ENCODE measurements around the gene C2orf42. TPM values are rescaled to one million over a fixed set of nuclear protein-coding genes. Genes with fewer than 3 reads are reported as not detected.
"Not testable (repeated sequence)": the region's sequence is repeated elsewhere in the genome, so short reads cannot be mapped to it uniquely, and the experiment has no call there.

The C2orf42 gene
- 18.5 TPM for total RNA-seq

DNA sequence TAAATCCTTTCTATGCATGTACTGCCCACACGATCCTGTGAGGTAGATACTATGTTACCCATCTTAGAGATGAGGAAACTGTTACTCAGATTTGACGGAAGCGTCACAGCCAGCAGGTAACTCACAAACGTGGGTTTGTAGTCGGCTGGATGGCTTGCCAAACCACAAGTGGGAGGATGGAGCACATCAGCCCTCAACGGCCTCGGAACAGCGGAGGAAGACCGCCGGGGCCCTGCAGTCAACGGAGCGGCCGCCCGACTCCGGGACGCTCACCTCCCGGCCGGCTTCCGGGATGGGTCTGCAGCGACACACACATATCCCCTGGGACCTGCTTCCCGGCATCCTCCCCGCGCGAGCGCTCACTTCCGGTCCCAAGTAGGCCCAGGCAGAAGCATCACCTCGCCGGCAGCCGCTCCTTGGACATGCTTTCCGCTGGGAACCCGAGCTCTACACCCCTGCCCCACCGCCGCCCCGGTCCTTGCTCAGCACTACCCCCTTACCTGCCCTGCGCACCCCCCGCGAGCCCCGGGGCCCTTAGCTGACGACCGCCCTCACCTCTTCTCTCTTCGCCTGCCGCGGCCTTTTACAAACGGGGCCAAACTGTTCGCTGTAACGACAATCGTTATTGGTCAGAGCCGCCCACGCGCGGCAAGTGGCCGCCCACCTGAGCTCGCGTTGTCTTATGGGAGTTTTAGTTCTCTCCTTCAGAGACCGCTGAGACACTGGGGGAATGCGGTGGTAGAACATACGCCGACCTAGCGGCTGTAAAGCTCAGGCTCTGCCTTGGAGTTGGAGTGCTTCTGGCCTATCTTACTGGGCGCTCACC lies at the start of gene C2orf42:
Gene C2orf42, minus strand, starts transcription at position 602 of the 826 bp plus-strand sequence. CDS start 9,034 bp downstream, outside the sequence.
- peak; percentile 99 for DNase-seq

DNA sequence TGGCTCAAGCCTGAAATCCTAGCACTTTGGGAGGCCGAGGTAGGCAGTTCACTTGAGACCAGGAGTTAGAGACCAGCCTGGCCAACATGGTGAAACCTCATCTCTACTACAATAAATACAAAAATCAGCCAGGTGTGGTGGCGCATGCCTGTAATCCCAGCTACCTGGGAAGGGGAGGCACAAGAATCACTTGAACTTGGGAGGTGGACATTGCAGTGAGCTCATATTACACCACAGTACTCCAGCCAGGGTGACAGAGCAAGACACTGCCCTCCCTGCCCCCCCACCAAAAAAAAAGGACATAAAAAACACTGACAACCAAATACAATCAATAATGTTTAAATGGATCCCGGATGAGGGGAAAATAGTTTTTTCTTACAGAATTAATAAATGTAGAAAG lies 49.8 kb upstream of the C2orf42 start:
- no peak for DNase-seq

DNA sequence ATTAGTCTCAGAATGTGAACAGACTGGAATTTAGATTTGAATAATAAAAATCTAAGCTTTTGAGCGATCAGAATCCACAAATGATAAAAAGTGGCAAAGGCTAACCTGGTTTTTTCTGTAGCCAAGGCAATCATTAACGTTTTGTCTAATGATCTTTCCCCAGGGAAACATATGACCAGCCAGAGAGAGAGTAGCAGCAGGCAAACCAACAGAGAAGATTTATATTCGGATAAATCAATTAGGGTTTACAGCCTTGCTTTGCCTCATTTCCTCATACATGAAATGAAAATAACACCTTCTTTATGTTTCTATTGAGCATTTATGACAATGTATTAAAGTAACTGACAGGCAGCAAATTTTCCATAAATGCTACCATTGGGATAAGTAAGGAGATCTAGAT lies 43.1 kb upstream of the C2orf42 start:
- no peak for DNase-seq

DNA sequence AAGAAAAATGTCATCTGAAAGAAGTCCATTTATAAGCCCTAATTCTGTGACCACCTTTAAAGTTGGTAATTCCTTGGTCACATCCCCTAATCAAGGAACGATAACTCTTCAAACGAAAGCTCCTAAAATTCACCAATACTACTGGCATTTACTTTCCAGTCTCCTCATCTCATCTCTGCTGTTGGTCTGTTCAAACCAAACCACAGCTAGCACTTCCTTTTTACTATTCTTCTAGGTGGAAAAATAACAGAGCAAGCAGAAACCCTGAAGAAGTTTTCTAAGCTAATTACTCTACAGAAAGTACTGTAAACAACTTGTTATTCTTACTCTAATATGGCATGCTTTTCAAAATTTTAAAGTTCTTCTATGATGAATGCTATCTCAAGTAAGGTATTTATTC lies 36.0 kb upstream of the C2orf42 start:
- no peak for DNase-seq

DNA sequence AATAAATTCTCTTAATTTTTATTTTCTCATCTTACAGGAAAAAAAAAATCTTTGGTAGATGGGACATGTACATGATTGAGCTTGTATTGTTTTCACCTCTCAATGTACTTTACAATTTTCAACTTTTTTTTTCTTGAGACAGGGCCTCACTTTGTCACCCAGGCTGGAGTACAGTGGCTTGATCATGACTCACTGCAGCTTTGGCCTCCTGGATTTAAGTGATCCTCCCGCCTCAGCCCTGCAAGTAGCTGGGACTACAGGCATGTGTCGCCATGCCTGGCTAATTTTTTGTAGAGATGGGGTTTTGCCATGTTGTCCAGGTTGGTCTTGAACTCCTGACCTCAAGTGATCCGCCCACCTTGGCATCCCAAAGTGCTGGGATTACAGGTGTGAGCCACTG lies 32.5 kb upstream of the C2orf42 start:
- not testable (repeated sequence) for DNase-seq

DNA sequence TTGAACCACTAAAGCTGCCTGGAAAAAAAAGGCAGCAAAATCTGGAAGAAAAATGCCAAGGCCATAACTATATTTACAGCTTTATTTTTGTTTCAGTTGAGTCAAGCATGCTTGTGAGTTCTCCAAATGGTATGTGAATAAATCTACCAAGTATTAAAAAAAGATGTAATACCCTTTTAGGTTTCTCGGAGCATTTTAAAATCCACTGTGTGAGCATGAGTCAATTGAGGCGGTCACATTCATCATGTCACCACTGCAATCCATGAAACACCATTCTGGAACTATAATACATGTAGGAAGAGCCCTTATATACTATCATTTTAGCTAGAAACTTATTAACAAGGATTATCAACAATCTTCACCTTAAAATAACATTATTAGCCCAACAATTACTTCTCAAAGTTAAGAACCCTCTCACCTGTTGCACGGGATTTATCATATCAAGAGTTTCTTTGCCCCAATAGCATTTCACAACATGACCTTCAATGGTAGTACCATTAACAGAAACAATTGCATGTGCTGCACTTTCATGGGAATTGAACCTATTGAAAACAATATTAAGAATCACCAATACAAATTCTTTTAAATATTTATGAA lies 24.2 kb upstream of the C2orf42 start:
- DNase-seq = no peak

DNA sequence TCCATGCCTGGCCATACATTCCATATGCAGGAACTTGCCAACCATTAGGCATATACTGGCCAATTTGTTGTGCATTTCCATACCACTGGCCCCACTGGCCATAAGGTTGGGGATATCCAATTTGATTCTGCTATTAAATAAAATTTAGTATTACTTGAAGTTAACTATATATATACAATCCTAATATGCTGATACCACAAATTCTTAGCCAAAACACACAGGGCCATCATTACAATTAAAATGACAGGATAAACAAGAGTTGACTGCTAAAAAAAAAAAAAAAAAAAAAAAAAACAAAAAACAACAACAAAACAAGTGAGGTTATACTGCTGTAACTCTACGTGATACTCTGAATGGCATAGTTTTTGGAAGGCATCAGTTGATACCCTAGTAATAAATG lies 23.5 kb upstream of the C2orf42 start:
- no peak for DNase-seq

DNA sequence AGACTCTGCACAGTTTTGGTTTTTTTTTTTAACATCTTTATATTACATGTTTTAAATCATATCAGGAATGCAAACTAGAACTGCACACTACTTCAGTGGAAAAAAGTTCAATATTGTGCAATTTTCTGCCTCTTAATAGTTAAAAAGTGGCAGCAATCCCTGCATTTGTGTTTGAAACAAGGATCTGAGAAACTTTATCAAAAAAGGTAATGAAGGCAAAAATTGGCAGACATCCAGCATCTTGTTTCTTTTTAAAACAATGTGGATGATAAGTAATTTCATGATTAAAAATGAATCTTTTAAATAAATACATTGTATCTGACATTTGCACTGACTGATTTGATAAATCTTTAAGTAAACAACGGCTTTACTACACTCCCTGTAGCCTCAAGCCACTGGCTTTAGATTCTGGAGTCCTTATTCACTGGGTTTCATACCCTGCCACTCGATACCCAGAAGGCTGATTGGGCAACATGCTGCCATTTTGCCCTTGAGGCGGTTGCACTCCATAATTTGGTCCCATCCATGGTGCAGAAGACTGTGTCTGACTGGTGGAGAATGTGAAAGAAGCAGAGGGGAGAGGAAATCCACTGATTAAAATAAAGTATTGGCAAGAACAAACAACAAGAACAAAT lies 21.6 kb upstream of the C2orf42 start:
- DNase-seq = peak; percentile 20

DNA sequence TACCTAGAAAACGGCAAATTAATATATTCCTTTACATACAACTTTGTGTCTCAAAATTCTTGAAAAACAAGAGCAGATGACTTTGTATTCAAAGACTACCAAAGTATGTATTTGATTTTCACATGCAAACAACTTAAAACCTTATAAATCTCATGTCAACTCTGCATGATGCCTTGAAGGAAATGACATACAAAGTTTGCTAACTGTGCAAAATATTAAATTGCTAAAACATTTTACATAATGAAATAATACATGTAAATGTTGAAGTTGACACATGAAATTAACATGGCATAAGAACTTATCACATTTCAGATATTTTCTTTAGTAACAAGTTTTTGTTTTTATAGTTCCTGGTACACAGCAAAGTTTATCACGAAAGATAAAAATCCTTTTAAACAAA lies 20.8 kb upstream of the C2orf42 start:
- no peak for DNase-seq

DNA sequence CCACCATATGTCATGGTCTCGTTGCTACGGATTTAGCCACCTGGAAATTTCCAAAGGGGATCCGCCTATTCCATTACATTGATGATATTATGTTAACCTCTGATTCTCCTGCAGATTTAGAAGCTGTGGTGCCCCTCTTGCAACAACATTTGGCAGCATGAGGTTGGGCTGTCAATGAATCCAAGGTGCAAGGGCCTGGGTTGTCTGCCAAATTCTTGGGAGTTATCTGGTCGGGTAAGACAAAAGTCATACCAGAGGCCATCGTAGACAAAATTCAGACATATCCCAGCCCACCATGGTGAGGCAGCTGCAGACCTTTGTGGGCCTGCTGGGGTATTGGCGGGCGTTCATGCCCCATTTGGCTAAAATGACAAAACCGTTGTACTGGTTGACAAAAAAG lies 13.6 kb upstream of the C2orf42 start:
- DNase-seq = no peak

DNA sequence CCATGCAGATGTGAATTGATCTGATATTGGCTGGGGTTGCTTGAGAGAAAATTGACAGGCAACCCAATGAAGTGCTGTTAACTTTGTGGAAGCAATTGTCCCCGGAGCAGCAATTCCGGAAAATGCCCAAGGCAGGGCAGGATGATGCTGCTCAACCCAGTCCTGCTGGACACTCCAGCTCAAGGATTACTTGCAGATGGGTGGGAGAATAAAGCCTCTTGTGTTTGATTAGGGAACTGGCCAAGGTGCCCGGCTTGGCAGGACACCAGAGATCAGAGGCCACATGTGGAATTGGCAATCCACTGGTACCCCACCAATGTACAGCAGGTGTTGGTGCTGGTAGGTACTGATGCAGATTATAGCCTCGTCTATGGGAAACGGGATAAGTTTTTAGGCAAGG lies 12.3 kb upstream of the C2orf42 start:
- no peak for DNase-seq

DNA sequence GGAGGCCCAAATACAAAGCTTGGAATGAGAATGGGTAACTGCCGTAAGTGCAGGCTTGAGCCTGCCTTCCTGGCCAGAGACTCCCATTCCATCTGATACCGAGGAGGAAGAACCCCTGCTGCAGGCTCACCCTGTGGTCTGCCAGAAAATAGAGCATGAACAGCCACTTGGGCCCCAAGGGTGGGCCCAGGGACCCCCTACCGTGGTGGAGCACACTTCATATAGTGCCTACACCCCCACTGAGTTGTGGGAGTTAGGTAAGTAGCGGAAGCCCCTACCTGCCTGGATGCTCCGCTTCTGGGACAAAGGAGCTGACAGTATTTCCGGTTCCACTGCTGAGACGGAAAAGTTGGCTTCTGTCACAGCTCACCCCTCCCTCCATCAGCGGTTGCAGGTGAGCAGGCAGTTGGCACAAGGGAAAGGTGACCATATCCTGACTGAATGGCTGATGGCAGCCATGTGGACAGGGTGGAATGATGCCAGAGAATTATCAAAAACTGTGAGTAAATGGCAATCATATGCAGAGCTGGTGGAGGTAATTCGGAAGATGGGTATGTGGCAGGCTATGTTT lies 11.5 kb upstream of the C2orf42 start:
- no peak for DNase-seq

DNA sequence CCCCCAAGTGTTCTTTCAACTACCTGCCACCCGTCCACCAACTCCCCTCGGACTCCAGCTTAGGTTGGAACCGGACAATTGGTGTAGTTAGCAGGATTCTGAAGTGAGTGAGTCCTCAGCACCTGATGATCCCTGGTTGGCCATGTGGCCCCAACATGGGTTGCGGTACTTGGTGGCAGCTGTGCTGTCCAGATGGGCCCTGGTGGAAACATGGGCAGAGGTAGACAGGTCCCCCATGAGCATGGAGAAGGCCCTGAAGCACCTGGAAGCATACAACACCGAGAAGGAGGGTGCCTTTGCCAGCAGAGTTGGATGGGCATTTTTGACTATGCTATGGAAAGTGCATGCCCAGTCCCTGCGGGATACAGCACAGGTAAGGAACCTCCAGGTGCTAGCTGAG lies 11.0 kb upstream of the C2orf42 start:
- no peak for DNase-seq

DNA sequence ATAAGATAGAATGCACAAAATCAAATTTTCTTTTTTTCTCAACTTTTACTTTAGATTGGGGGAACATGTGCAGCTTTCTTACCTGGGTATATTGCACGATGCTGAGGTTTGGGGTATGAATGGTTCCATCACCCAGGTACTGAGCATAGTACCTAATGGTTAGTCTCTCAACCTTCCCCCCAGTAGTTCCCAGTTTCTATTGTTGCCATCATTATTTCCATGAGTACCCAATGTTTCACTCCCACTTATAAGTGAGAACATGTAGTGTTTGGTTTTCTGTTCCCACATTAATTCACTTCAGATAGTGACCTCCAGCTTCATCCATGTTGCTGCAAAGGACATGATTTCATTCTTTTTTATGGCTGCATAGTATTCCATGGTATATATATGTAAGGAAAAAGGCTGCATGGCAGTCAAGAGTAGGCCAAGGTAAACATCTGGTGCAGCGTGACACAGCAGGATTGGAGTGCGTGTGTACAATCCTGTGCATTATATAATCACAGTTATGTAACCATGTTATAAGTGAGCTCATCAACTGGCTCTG lies 10.5 kb upstream of the C2orf42 start:
- no peak for DNase-seq

DNA sequence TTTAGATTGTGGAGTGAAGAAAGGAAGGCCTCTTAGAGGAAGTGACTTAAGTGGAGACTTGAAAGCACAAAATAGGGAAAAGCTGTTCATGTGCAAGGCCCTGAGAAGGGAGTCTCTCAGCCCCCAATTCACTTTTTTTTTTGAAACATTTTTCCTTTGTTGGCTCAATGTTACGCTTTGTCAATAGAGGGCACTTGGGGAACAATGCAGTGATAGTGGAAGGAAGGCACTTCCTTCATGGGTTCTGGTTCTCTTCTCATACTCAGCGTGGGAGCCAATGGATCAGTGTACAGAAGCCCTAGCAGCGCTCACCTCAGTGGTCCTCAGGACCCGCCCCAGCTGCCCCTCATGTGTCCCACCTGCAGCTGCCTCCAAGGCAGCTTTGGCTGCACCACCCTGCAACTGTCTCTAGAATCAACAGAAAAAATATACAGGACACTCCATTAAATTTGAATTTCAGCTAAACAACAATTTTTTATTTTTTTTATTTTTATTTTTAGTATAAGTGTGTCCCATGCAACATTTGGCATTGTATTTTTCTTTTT lies 8.6 kb upstream of the C2orf42 start:
- no peak for DNase-seq

DNA sequence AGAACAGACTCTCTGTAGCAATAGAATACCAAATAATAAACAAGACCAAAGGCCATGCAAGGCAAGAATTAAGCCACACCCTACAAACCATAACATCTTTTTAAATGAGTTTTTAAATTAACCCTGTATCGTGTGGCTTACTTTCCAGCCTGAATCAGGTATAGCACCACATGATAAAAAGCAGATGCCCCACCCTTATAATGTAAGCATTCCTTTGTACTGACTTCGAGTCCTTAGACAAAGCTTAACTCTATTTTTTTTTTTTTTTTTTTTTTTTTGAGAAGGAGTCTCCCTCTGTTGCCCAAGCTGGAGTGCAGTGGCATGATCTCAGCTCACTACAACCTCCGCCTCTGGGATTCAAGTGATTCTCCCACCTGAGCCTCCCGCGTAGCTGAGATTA lies 1.7 kb upstream of the C2orf42 start:
- DNase-seq = no peak

DNA sequence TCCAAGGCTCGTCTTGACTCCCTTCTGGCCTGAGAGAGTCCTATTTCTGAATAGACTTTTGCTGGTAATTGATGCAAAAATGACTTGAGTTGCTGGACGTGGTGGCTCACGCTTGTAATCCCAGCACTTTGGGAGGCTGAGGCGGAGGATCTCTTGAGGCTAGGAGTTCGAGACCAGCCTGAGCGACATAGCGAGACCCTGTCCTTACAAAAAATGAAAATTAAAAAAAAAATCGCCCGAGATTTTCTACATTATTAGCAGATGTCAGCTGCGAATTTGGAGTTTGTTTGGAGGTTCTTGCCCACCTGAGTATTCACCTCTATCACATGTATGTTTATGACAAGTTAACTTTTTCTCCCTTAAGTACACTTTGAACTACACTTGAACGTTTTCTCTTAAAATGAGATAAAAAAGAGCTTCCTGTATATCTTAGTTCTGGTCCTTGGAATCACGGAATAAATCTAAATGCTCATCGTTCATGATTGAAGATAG lies 471 bp upstream of the C2orf42 start:
- no peak for DNase-seq

DNA sequence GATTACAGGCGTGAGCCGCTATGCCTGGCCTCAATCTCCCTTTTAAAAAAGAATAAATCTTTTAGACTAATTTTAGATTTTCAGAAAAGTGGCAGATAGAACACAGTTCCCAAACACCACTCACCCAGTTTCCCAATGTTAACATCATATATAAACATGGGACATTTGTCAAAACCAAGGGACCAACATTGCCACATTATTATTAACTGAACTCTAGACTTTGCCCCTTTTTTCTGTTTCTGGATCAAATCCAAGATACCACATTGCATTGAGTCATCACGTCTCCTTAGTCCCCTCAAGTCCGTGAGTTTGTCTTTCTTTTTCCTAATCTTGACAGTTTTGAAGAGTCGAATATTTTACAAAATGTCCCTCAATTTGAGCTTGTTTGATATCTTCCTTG lies 2.4 kb downstream of the C2orf42 start:
- DNase-seq = no peak

DNA sequence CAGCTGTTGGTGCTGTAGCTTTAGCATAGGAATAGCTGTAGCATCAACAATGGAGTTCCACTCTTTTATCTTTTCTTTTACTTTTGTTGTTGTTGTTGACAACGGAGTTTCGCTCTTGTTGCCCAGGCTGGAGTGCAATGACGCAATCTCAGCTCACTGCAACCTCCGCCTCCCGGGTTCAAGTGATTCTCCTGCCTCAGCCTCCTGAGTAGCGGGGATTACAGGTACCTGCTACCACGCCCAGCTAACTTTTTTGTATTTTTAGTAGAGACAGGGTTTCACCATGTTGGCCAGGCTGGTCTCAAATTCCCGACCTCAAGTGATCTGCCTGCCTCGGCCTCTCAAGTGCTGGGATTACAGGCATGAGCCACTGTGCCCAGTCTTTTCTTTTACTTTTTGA lies 3.6 kb downstream of the C2orf42 start:
- not testable (repeated sequence) for DNase-seq

DNA sequence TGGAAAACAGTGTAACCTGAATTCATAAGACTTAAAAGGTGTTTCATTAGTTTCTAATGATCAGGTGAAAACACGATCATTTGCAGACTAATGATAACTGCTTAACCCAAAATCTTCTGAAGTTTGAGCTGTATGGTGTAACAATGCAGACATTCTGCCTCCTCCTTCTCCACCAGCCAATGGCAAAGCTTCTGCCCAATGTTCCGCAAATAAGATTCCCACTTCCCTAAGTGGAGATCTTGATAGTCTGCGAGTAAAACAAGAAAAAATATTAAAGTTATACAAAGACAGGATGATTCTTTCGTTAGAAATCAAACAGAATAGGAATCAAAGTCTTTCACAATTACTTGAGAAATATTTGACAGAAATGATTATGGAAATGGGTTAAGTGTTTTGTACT lies 8.1 kb downstream of the C2orf42 start:
- no peak for DNase-seq

DNA sequence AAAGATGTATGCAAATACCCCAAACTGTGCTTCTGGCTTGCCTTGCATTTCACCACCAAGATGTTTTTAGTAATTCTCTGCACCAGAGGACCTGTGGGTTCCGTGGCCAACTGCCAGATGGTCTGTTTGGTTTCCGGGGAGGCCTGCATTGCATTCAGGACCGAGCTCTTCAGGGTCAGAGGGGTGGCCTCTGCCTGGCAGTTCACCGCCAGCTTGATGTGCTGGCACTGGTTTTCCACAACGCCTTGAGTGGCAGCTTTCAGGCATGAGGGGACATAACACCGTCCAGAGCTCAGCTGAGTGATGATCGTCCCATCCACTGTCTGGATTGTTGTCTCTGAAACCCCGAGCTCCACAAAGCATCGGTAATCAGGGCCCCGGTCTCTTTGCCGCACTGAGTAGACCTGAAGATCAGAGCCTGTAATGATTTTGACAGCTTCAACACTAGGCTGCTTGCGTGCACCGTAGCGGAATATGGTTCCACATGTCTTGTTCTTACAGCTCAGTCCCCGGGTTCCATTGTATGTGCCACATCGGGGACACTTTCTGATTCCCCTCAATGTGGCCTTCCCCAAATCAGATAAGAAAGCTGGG lies 9.4 kb downstream of the C2orf42 start:
- no peak for DNase-seq

DNA sequence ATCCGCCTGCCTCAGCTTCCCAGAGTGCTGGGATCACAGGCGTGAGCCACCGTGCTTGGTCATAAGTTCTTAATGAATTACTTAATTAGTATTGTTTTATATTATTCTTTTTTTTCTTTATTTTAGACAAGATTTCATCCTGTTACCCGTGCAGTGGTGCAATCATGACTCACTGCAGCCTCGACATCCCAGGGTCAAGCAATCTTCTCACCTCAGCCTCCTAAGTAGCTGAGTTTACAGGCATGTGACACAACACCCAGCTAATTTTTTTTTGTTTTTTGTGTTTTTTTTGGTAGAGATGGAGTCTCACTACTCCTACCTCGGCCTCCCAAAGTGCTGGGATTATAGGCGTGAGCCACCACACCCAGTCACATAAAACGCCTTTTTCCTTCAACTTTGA lies 17.3 kb downstream of the C2orf42 start:
- no peak for DNase-seq
